Hepatocyte (in vitro differentiated cells): ENCODE results near the gene SFN. TPM values are rescaled to one million over a fixed set of nuclear protein-coding genes. Genes with fewer than 3 reads are reported as not detected.
"Not testable (repeated sequence)": the region's sequence is repeated elsewhere in the genome, so short reads cannot be mapped to it uniquely, and the experiment has no call there.

Source experiments
- DNase-seq: peaks from one replicate; pipeline ENCODE4 v3.0.0-alpha.2; 2016; ENCODE audit warnings: low spot score
- H2AFZ ChIP-seq: fragments of 200-600 bp; sonication (generic); 2 replicates; pipeline ENCODE4 v1.6.0; 2016; ENCODE audit warnings: antibody characterized with exemption, mild to moderate bottlenecking
- H3K27ac ChIP-seq: fragments of 200-600 bp; sonication (generic); 2 replicates; pipeline ENCODE4 v1.5.1; 2016; ENCODE audit warnings: mild to moderate bottlenecking
- H3K27me3 ChIP-seq: fragments of 200-600 bp; sonication (generic); 2 replicates; pipeline ENCODE4 v1.6.1; 2016
- H3K36me3 ChIP-seq: fragments of 200-600 bp; sonication (generic); replicated peaks from 2 replicates; pipeline ENCODE4 v1.5.1; 2016; ENCODE audit warnings: low read depth; ENCODE audit not compliant: insufficient read depth
- H3K4me1 ChIP-seq: fragments of 200-600 bp; sonication (generic); 2 replicates; pipeline ENCODE4 v1.5.1; 2016; ENCODE audit warnings: mild to moderate bottlenecking, moderate library complexity; ENCODE audit not compliant: insufficient read depth
- H3K4me2 ChIP-seq: fragments of 200-600 bp; sonication (generic); 2 replicates; pipeline ENCODE4 v1.6.0; 2016
- H3K4me3 ChIP-seq: fragments of 200-600 bp; sonication (generic); 2 replicates; pipeline ENCODE4 v1.5.1; 2016; ENCODE audit warnings: mild to moderate bottlenecking
- H3K79me2 ChIP-seq: fragments of 200-600 bp; sonication (generic); 2 replicates; pipeline ENCODE4 v1.6.0; 2017; ENCODE audit warnings: mild to moderate bottlenecking
- H3K9me2 ChIP-seq: fragments of 200-600 bp; sonication (generic); replicated peaks from 2 replicates; pipeline ENCODE4 v1.6.0; 2017; ENCODE audit warnings: mild to moderate bottlenecking; ENCODE audit not compliant: insufficient read depth
- H3K9me3 ChIP-seq: fragments of 200-600 bp; sonication (generic); 2 replicates; pipeline ENCODE4 v1.5.1; 2016; ENCODE audit warnings: low read depth, mild to moderate bottlenecking
- H4K20me1 ChIP-seq: fragments of 200-600 bp; sonication (generic); 2 replicates; pipeline ENCODE4 v1.6.0; 2016; ENCODE audit warnings: mild to moderate bottlenecking; ENCODE audit not compliant: insufficient read depth, poor library complexity, severe bottlenecking
- CTCF ChIP-seq: fragments of 200-600 bp; sonication (generic); IDR thresholded peaks from 2 replicates; pipeline ENCODE4 v1.5.1; 2016; ENCODE audit warnings: antibody characterized with exemption, mild to moderate bottlenecking; ENCODE audit not compliant: poor library complexity
- EZH2 ChIP-seq: fragments of 200-600 bp; sonication (generic); IDR thresholded peaks from 2 replicates; pipeline ENCODE4 v1.6.1; 2016; ENCODE audit warnings: antibody characterized with exemption, mild to moderate bottlenecking, borderline replicate concordance
- EZH2phosphoT487 ChIP-seq: fragments of 200-600 bp; sonication (generic); IDR thresholded peaks from one replicate; pipeline ENCODE4 v1.6.1; 2018; ENCODE audit warnings: antibody characterized with exemption, mild to moderate bottlenecking, low read depth, moderate library complexity; ENCODE audit not compliant: unreplicated experiment, severe bottlenecking
- WGBS: methylation state at CpG from one replicate; pipeline ENCODE4 v1.1.6; 2016; ENCODE audit warnings: low lambda C conversion rate; ENCODE audit errors: missing lambda C conversion rate; 5-methylcytosine and 5-hydroxymethylcytosine counted together
- polyA plus RNA-seq: library from polyadenylated mRNA; unstranded; fragments of >200 nt; fragmentation: Nextera tagmentation; extraction: Ambion mirVana; gene quantifications from 2 replicates; pipeline ENCODE4 v1.2.1, GENCODE V29; 2016
- total RNA-seq: library from RNA; depleted of rRNA; stranded (reverse); fragments of >200 nt; gene quantifications from 2 replicates; pipeline ENCODE4 v1.2.3, GENCODE V29; 2014

SFN gene
- total and polyA plus RNA-seq, 2 experiments from 2014 or later = 3.4 to 8.5 TPM

GRCh38 chr1:26877326-26877725 is 14.4 kb downstream of the SFN start:
- no peak overlapping the region for H3K4me2 ChIP-seq
- no peaks in the 10 kb centered on the region for H3K9me2 ChIP-seq
- H3K36me3 ChIP-seq = peaks cover 3% of the 10 kb centered on the region
- TF ChIP-seq EZH2 (no peak), CTCF (no peak), EZH2phosphoT487 (no peak)
- WGBS = 82% methylated on average over 2 of the region's 2 CpGs
- H3K4me3 ChIP-seq = no peak overlapping the region
- H3K4me1 ChIP-seq = no peaks in the 10 kb centered on the region
- no peaks in the 10 kb centered on the region for H3K79me2 ChIP-seq
- no peaks in the 10 kb centered on the region for H4K20me1 ChIP-seq
- H2AFZ ChIP-seq = no peak overlapping the region
- H3K9me3 ChIP-seq = no peaks in the 10 kb centered on the region
- no peak overlapping the region for H3K27ac ChIP-seq
- DNase-seq = no peak
- H3K27me3 ChIP-seq = no peaks in the 10 kb centered on the region

- H3K36me3 ChIP-seq = peaks cover 3% of the 10 kb centered on the region
- TF ChIP-seq EZH2 (no peak), CTCF (no peak)
- H3K9me3 ChIP-seq = no peaks in the 10 kb centered on the region
- no peaks in the 10 kb centered on the region for H3K4me1 ChIP-seq
- no peaks in the 10 kb centered on the region for H3K27me3 ChIP-seq
- no peaks in the 10 kb centered on the region for H3K9me2 ChIP-seq
- DNase-seq = no peak
- H2AFZ ChIP-seq = no peak overlapping the region
- H3K27ac ChIP-seq = no peak overlapping the region
- H3K79me2 ChIP-seq = peaks cover 5% of the 10 kb centered on the region
- H4K20me1 ChIP-seq = no peaks in the 10 kb centered on the region
- H3K4me3 ChIP-seq = no peak overlapping the region
- no peak overlapping the region for H3K4me2 ChIP-seq
- 91% methylated on average over 4 of the region's 4 CpGs for WGBS
Observed at GRCh38 chr1:26879793-26880192, 16.8 kb downstream of the SFN start.

- 90% methylated on average over 6 of the region's 6 CpGs for WGBS
- H3K4me1 ChIP-seq = not testable (repeated sequence)
Observed at GRCh38 chr1:26881611-26882010, 18.7 kb downstream of the SFN start.

GRCh38 chr1:26882696-26883463 is 19.9 kb downstream of the SFN start:
- Histone ChIP-seq H4K20me1 (no peaks in the 10 kb centered on the region), H3K79me2 (peaks cover 6% of the 10 kb centered on the region), H3K27me3 (no peaks in the 10 kb centered on the region), H3K4me2 (no peak overlapping the region), H2AFZ (no peak overlapping the region), H3K27ac (no peak overlapping the region), H3K36me3 (peaks cover 3% of the 10 kb centered on the region), H3K4me1 (no peaks in the 10 kb centered on the region), H3K4me3 (no peak overlapping the region), H3K9me2 (no peaks in the 10 kb centered on the region), H3K9me3 (no peaks in the 10 kb centered on the region)
- TF ChIP-seq EZH2 (no peak), CTCF (no peak)
- WGBS = 95% methylated on average over 5 of the region's 5 CpGs
- no peak for DNase-seq

More at GRCh38 chr1:26881611-26882010, 18.7 kb downstream of the SFN start:
- not testable (repeated sequence) for H3K4me2 ChIP-seq, H3K36me3 ChIP-seq, H3K79me2 ChIP-seq, H2AFZ ChIP-seq, H3K27ac ChIP-seq, H3K4me3 ChIP-seq, H3K27me3 ChIP-seq, H3K9me2 ChIP-seq, H4K20me1 ChIP-seq, H3K9me3 ChIP-seq, DNase-seq
